Measurements from ENCODE around the gene KLC1. TPM values are rescaled to one million over a fixed set of nuclear protein-coding genes. Genes with fewer than 3 reads are reported as not detected.

KLC1 gene
- total and polyA plus RNA-seq, 2 of the 8 experiments (the other 6 are each of a cell fraction or from before 2014, with no cell fraction given) = 84.6 to 134 TPM

GRCh38 chr14:103646189-103646588 is 17.2 kb downstream of the KLC1 start:
- no peak overlapping the region for H3K9ac ChIP-seq (replicated peaks in 1 of 4; ENCODE audit: extremely low read depth in 1 of 4, low read depth in 3 of 4, low read length in 3 of 4)
- no peaks in the 10 kb centered on the region for H3K9me3 ChIP-seq (ENCODE audit: insufficient read depth in 2 of 2, low read depth in 1 of 2, low read length in 1 of 2)
- H2AK5ac ChIP-seq (ENCODE audit: low read depth, low read length) = no peak overlapping the region
- FAIRE-seq (no peak), DNase-seq (ENCODE audit: low read depth in 1 of 2, low spot score in 2 of 2) (no peak)
- ChIA-PET CTCF (ENCODE audit: partially characterized antibody) (interaction anchor here (0.6 to 2.1 kb wide), 3 partner anchors 14 to 77 kb away, joined by 3 to 5 read pairs (median 4); no protein-coding TSS in a partner anchor), POLR2A (ENCODE audit: partially characterized antibody) (no interaction called here)
- no peak overlapping the region for H3K4ac ChIP-seq (replicated peaks; ENCODE audit: insufficient read length, low read depth, low read length)
- peaks cover 5 to 72% of the 10 kb centered on the region in 2 experiments for H3K79me2 ChIP-seq (ENCODE audit: control insufficient read depth in 1 of 2, insufficient read depth in 2 of 2, low read length in 2 of 2)
- no peak overlapping the region for H3K4me3 ChIP-seq (ENCODE audit: extremely low read depth in 1 of 4, insufficient read depth in 2 of 4, low read depth in 3 of 4, low read length in 4 of 4)
- no peak overlapping the region for H2BK12ac ChIP-seq (ENCODE audit: low read depth, low read length)
- peaks cover 4 to 15% of the 10 kb centered on the region in 2 experiments for H4K20me1 ChIP-seq (replicated peaks in 1 of 2; ENCODE audit: control insufficient read depth in 1 of 2, insufficient read depth in 2 of 2, low read length in 2 of 2)
- H4K8ac ChIP-seq (ENCODE audit: extremely low read depth, insufficient read depth, low read length) = no peak overlapping the region
- H3K14ac ChIP-seq (ENCODE audit: insufficient read length) = no peak overlapping the region
- no peak overlapping the region for H3K23ac ChIP-seq (ENCODE audit: insufficient read length)
- no peaks in the 10 kb centered on the region for H3K27me3 ChIP-seq (replicated peaks in 1 of 4; ENCODE audit: control insufficient read depth in 3 of 4, extremely low read depth in 1 of 4, insufficient read depth in 3 of 4, low read length in 3 of 4)
- 91% methylated on average over 3 of the region's 3 CpGs; no CpG with 5 or more reads in 1 of the 2 experiments for WGBS, 2 experiments (ENCODE audit: extremely low coverage in 1 of 2, insufficient coverage in 1 of 2, insufficient read length in 1 of 2, insufficient replicate concordance in 2 of 2, low coverage in 1 of 2, low lambda C conversion rate in 2 of 2, missing lambda C conversion rate in 1 of 2)
- H3K23me2 ChIP-seq (ENCODE audit: low read depth, low read length) = no peaks in the 10 kb centered on the region
- no peak overlapping the region for H2AFZ ChIP-seq (ENCODE audit: low read length)
- H3K79me1 ChIP-seq (ENCODE audit: low read depth, low read length) = peaks cover 10% of the 10 kb centered on the region; the same call in 1 of the 2 replicates
- H2BK120ac ChIP-seq (replicated peaks; ENCODE audit: low read depth, low read length) = no peak overlapping the region
- H4K5ac ChIP-seq (ENCODE audit: insufficient read length, low read depth, low read length) = no peak overlapping the region
- no peak overlapping the region for H2BK20ac ChIP-seq (ENCODE audit: low read length)
- H3K4me2 ChIP-seq (ENCODE audit: insufficient read depth in 1 of 2, low read depth in 2 of 2, low read length in 2 of 2) = no peak overlapping the region
- no peak overlapping the region for H2BK15ac ChIP-seq (ENCODE audit: low read length)
- no peak overlapping the region for H4K91ac ChIP-seq (replicated peaks; ENCODE audit: insufficient read length, low read length)
- H2BK5ac ChIP-seq (ENCODE audit: low read depth, low read length) = no peak overlapping the region
- no peak overlapping the region for H3K27ac ChIP-seq (ENCODE audit: low read depth, low read length)
- H3K4me1 ChIP-seq (replicated peaks in 1 of 4; ENCODE audit: control insufficient read depth in 3 of 4, insufficient read depth in 4 of 4, low read length in 3 of 4) = no peaks in the 10 kb centered on the region
- H3K18ac ChIP-seq (ENCODE audit: extremely low read depth, low read length) = no peak overlapping the region
- H3K56ac ChIP-seq (replicated peaks; ENCODE audit: insufficient read length, low read depth, low read length) = no peak overlapping the region
- 0 out of 8 replicates have a peak, but pooled peaks cover 0 to 2% (median 0%) of the 10 kb centered on the region in 4 experiments for H3K36me3 ChIP-seq (ENCODE audit: control insufficient read depth in 2 of 4, insufficient read depth in 4 of 4, low read length in 3 of 4)
- TF ChIP-seq RFX5 (IDR thresholded peaks at IDR 0.05; ENCODE audit: borderline replicate concordance, low read depth, low read length) = no peak
- TF ChIP-seq CREB1 (IDR thresholded peaks at IDR 0.05) = no peak
- no peak for TF ChIP-seq BRCA1 (IDR thresholded peaks at IDR 0.05; ENCODE audit: low read depth, low read length)
- no peak for TF ChIP-seq CEBPB (IDR thresholded peaks at IDR 0.05; ENCODE audit: low read depth, low read length)
- TF ChIP-seq RNF2 (IDR thresholded peaks at IDR 0.05; ENCODE audit: borderline replicate concordance, low read depth, low read length, missing control alignments, poor library complexity, severe bottlenecking) = no peak
